Caco-2 (cell line): ENCODE results near the gene SMYD3. TPM values are rescaled to one million over a fixed set of nuclear protein-coding genes. Genes with fewer than 3 reads are reported as not detected.

Experiments used
- BruUV-seq: library from RNA; stranded (reverse); fragments of 400-500 nt; replicated peaks from 2 replicates; lab custom pipeline; 2021; lab: Mats Ljungman, UMichigan
- CTCF ChIA-PET: fragments of 300-600 bp; sonication (Branson Sonifier 250); formaldehyde crosslinking; loops from one replicate; lab custom pipeline; 2022; ENCODE audit warnings: antibody characterized with exemption; lab: Charles Lee
- POLR2A ChIA-PET: fragments of 300-600 bp; sonication (Branson Sonifier 250); formaldehyde crosslinking; loops from one replicate; lab custom pipeline; 2022; ENCODE audit warnings: antibody characterized with exemption; lab: Charles Lee
- DNase-seq, 2 experiments: peaks; one replicate each; pipeline versions ENCODE4 v3.0.0 to v3.0.0-alpha.2; 2020 to 2022
- H3K27me3 ChIP-seq: replicated peaks from 2 replicates; pipeline ENCODE4 v1.6.0; 2011; ENCODE audit warnings: low read length; ENCODE audit not compliant: control insufficient read depth, insufficient read depth
- H3K36me3 ChIP-seq: 2 replicates; pipeline ENCODE4 v1.5.1; 2011; ENCODE audit warnings: low read length; ENCODE audit not compliant: control insufficient read depth, insufficient read depth
- H3K4me1 ChIP-seq: fragments of 250-450 bp; sonication (Bioruptor Pico); 2 replicates; pipeline ENCODE4 v1.5.1; 2020; ENCODE audit warnings: mild to moderate bottlenecking
- H3K4me3 ChIP-seq: 2 replicates; pipeline ENCODE4 v1.5.1; 2011; ENCODE audit warnings: low read depth, mild to moderate bottlenecking, control low read depth, low read length
- H3K9me3 ChIP-seq: fragments of 250-450 bp; sonication (Bioruptor Pico); 2 replicates; pipeline ENCODE4 v1.5.1; 2020; ENCODE audit warnings: mild to moderate bottlenecking, moderate library complexity
- H3K27ac Mint-ChIP-seq: one replicate; pipeline ENCODE4 v1.8.0; 2022; ENCODE audit warnings: mixed read lengths; ENCODE audit not compliant: unreplicated experiment
- H3K27me3 Mint-ChIP-seq: one replicate; pipeline ENCODE4 v1.8.0; 2022; ENCODE audit warnings: mixed read lengths; ENCODE audit not compliant: insufficient read depth, unreplicated experiment
- H3K36me3 Mint-ChIP-seq: one replicate; pipeline ENCODE4 v1.8.0; 2022; ENCODE audit warnings: mild to moderate bottlenecking, mixed read lengths; ENCODE audit not compliant: insufficient read depth, unreplicated experiment
- H3K4me1 Mint-ChIP-seq: one replicate; pipeline ENCODE4 v1.8.0; 2022; ENCODE audit warnings: low read depth, mixed read lengths; ENCODE audit not compliant: unreplicated experiment
- H3K4me3 Mint-ChIP-seq: one replicate; pipeline ENCODE4 v1.8.0; 2022; ENCODE audit warnings: mild to moderate bottlenecking, moderate library complexity, mixed read lengths; ENCODE audit not compliant: unreplicated experiment
- H3K9me3 Mint-ChIP-seq: one replicate; pipeline ENCODE4 v1.8.0; 2022; ENCODE audit warnings: mixed read lengths; ENCODE audit not compliant: unreplicated experiment
- CTCF ChIP-seq, 2 experiments: fragments of 200-600 bp in 1 of 2; IDR thresholded peaks; 1 replicate in 1 of 2; 2 replicates in 1 of 2; pipeline versions ENCODE4 v1.5.1 to v1.8.0; 2011 to 2022; ENCODE audit warnings: antibody characterized with exemption in 1 of 2, control low read depth in 1 of 2, inconsistent platforms in 1 of 2, low read depth in 1 of 2, low read length in 1 of 2, mild to moderate bottlenecking in 1 of 2, moderate library complexity in 1 of 2; ENCODE audit not compliant: insufficient read depth in 1 of 2, severe bottlenecking in 1 of 2, unreplicated experiment in 1 of 2
- intact Hi-C: fragments of 100-400 bp; cut with micrococcal nuclease; formaldehyde crosslinking; loops from one replicate; pipeline ENCODE4 v1.10.0; 2022; ENCODE audit not compliant: unreplicated experiment
- total RNA-seq: library from RNA; stranded (reverse); gene quantifications from 2 replicates; pipeline ENCODE4 v1.2.3, GENCODE V29; 2022

The SMYD3 gene
- total RNA-seq, 1 experiment from 2014 or later, result 33.0 TPM

- no peak for DNase-seq
- Histone ChIP-seq H3K27me3 (no peaks in the 10 kb centered on the region), H3K4me3 (no peak overlapping the region), H3K36me3 (peaks cover 3% of the 10 kb centered on the region; the same call in 1 of the 2 replicates), H3K9me3 (no peaks in the 10 kb centered on the region), H3K4me1 (no peaks in the 10 kb centered on the region)
- intact Hi-C loops, result no loop called here
- H3K4me3 Mint-ChIP-seq, result no peak overlapping the region
- no peaks in the 10 kb centered on the region for H3K4me1 Mint-ChIP-seq
- ChIA-PET POLR2A (no interaction called here), CTCF (no interaction called here)
- H3K27ac Mint-ChIP-seq, result no peak overlapping the region
- BruUV-seq, result no TSS peak
- no peaks in the 10 kb centered on the region for H3K36me3 Mint-ChIP-seq
- no peak for TF ChIP-seq CTCF (IDR thresholded peaks at IDR 0.05; ENCODE audit: insufficient read depth in 1 of 2, low read depth in 1 of 2, low read length in 1 of 2, severe bottlenecking in 1 of 2, unreplicated experiment in 1 of 2)
- H3K9me3 Mint-ChIP-seq, result no peaks in the 10 kb centered on the region
- H3K27me3 Mint-ChIP-seq, result no peaks in the 10 kb centered on the region
Observed at GRCh38 chr1:245835386-245835785, 671.7 kb downstream of the SMYD3 start.

DNA sequence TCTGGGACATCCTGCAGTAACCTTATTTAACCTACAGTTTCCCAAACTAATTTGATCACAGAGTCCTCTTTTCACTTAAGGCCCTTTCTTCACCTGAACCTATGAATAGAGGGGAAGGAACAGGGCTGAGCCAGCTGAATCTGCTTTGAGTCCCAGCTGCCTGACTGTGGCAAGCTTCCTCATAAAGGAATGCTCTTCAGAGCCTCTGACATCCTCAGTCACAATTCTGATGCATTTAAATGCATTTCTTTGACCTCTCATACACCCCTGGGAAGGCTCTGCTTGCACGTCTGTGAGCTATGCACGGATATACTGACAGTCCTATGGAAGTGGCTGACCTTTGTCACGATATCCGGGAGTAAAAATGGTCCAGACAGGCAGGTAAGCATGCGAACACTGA lies 673.1 kb downstream of the SMYD3 start:
- Histone ChIP-seq H3K4me1 (no peaks in the 10 kb centered on the region), H3K9me3 (no peaks in the 10 kb centered on the region), H3K27me3 (no peaks in the 10 kb centered on the region), H3K4me3 (no peak overlapping the region), H3K36me3 (peaks cover 3% of the 10 kb centered on the region; the same call in 1 of the 2 replicates)
- H3K9me3 Mint-ChIP-seq, result no peaks in the 10 kb centered on the region
- intact Hi-C loops, result no loop called here
- H3K4me1 Mint-ChIP-seq, result no peaks in the 10 kb centered on the region
- H3K27me3 Mint-ChIP-seq, result no peaks in the 10 kb centered on the region
- H3K4me3 Mint-ChIP-seq, result no peak overlapping the region
- ChIA-PET POLR2A (no interaction called here), CTCF (no interaction called here)
- BruUV-seq, result no TSS peak
- H3K27ac Mint-ChIP-seq, result no peak overlapping the region
- H3K36me3 Mint-ChIP-seq, result no peaks in the 10 kb centered on the region
- DNase-seq, result no peak
- no peak for TF ChIP-seq CTCF (IDR thresholded peaks at IDR 0.05; ENCODE audit: insufficient read depth in 1 of 2, low read depth in 1 of 2, low read length in 1 of 2, severe bottlenecking in 1 of 2, unreplicated experiment in 1 of 2)

DNA sequence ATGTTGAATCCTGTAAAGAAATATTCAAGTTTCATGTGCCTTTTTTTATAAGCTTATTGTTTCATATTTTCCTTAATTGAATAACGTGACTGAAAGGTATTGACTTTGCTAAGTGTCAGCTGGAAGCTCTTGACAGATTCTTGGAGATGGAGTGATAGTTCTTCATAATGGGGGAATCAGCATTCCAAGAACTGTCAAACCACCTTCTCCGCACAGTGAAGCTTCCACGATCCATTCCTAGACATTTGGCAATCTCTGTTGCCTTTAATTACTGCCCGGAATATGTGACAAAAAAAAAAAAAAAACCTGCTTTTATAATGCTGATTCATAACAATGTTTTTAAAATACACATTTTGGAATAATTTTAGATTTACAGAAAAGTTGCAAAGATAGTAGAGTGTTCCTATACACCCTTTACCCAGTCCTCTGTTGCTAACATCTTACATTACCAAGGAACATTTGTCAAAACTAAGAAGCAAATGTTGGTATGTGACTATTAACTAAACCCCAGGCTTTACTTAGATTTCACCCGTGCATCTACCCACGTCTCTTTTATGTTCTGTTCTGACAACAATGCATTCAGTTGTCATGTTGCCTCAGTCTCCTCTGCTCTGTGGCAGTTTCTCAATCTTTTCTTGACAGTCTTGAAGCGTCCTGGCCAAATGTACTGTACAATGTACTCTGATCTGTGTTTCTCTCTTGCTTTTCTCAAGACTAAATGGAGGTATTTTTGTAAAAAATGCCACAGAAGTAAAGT lies 674.1 kb downstream of the SMYD3 start:
- Histone ChIP-seq H3K4me1 (no peaks in the 10 kb centered on the region), H3K36me3 (peaks cover 3% of the 10 kb centered on the region; the same call in 1 of the 2 replicates), H3K4me3 (no peak overlapping the region), H3K9me3 (no peaks in the 10 kb centered on the region), H3K27me3 (no peaks in the 10 kb centered on the region)
- TF ChIP-seq CTCF (IDR thresholded peaks at IDR 0.05; ENCODE audit: insufficient read depth in 1 of 2, low read depth in 1 of 2, low read length in 1 of 2, severe bottlenecking in 1 of 2, unreplicated experiment in 1 of 2), result no peak
- intact Hi-C loops, result no loop called here
- H3K9me3 Mint-ChIP-seq, result no peaks in the 10 kb centered on the region
- no peaks in the 10 kb centered on the region for H3K27me3 Mint-ChIP-seq
- H3K4me1 Mint-ChIP-seq, result no peaks in the 10 kb centered on the region
- H3K36me3 Mint-ChIP-seq, result no peaks in the 10 kb centered on the region
- BruUV-seq, result no TSS peak
- DNase-seq, result no peak
- POLR2A ChIA-PET, result no interaction called here
- H3K27ac Mint-ChIP-seq, result no peak overlapping the region
- CTCF ChIA-PET, result no interaction called here
- H3K4me3 Mint-ChIP-seq, result no peak overlapping the region
